Sigmoid colon (tissue), 7 donors: ENCODE results near the gene FBXW11. TPM values are rescaled to one million over a fixed set of nuclear protein-coding genes. Genes with fewer than 3 reads are reported as not detected.

ENCODE experiments used
- DNase-seq: peaks from one replicate; pipeline ENCODE4 v3.0.0-alpha.2; 2019
- H3K27ac ChIP-seq, 4 donors: fragments of 200-600 bp; sonication (generic); one replicate each; pipeline ENCODE4 v1.5.1; 2016 to 2019; ENCODE audit warnings: mild to moderate bottlenecking in 1 of 4
- H3K27me3 ChIP-seq, 3 donors: fragments of 200-600 bp; sonication (generic); one replicate each; pipeline ENCODE4 v1.5.1; 2019; ENCODE audit warnings: mild to moderate bottlenecking in 1 of 3
- H3K36me3 ChIP-seq, 4 donors: fragments of 200-600 bp; sonication (generic); one replicate each; pipeline ENCODE4 v1.5.1; 2016 to 2019
- H3K4me1 ChIP-seq, 4 donors: fragments of 200-600 bp; sonication (generic); one replicate each; pipeline ENCODE4 v1.5.1; 2017 to 2019
- H3K4me3 ChIP-seq, 4 donors: fragments of 200-600 bp; sonication (generic); one replicate each; pipeline ENCODE4 v1.5.1; 2017 to 2019; ENCODE audit warnings: mild to moderate bottlenecking in 2 of 4, moderate library complexity in 1 of 4
- H3K9me3 ChIP-seq, 4 donors: fragments of 200-600 bp in 3 of 4; sonication (generic) in 3 of 4; one replicate each; pipeline versions ENCODE4 v1.5.1 to v1.6.1; 2013 to 2019
- EP300 ChIP-seq, 4 donors: sonication (generic); formaldehyde crosslinking; IDR thresholded peaks; one replicate each; pipeline ENCODE4 v1.6.1; 2017; ENCODE audit warnings: antibody characterized with exemption in 4 of 4
- POLR2A ChIP-seq, 2 donors: fragments of 450-650 bp; IDR thresholded peaks; one replicate each; pipeline ENCODE4 v1.6.1; 2016; ENCODE audit warnings: antibody characterized with exemption in 2 of 2, mild to moderate bottlenecking in 2 of 2, moderate library complexity in 2 of 2
- POLR2AphosphoS5 ChIP-seq, 4 donors: sonication (generic); formaldehyde crosslinking; IDR thresholded peaks; one replicate each; pipeline ENCODE4 v1.6.1; 2017; ENCODE audit warnings: antibody characterized with exemption in 4 of 4
- WGBS, 2 donors: extraction: QIAGEN DNeasy Blood & Tissue Kit; methylation state at CpG; one replicate each; pipeline ENCODE4 v1.1.7; 2013; 5-methylcytosine and 5-hydroxymethylcytosine counted together
- intact Hi-C: fragments of 100-400 bp; cut with DNase I; formaldehyde crosslinking; loops from one replicate; pipeline ENCODE4 v1.15.1; 2023
- polyA plus RNA-seq, 3 donors: library from polyadenylated mRNA; stranded (reverse); fragments of 200-250 nt; gene quantifications; one replicate each; pipeline ENCODE4 v1.2.3, GENCODE V29; 2013
- total RNA-seq, 4 donors: library from RNA; depleted of rRNA; stranded (reverse); fragments of >200 nt; gene quantifications; one replicate each; pipeline ENCODE4 v1.1.0, GENCODE V29; 2016
- TF ChIP-seq, protein P1 (sequence below), 4 experiments: fragments of 450-650 bp in 3 of 4; fragments of 200-600 bp in 1 of 4; IDR thresholded peaks; one replicate each; pipeline ENCODE4 v1.5.1; 2016 to 2019; ENCODE audit warnings: antibody characterized with exemption in 4 of 4, mild to moderate bottlenecking in 3 of 4, moderate library complexity in 2 of 4
- donor health status: healthy with polysubstance abuse.
- donor health status: Bipolar disorder and iron deficiency.
- donor health status: healthy.

The FBXW11 gene
- total and polyA plus RNA-seq, 7 donors = 14.4 to 67.1 (median 42.9) TPM

DNA sequence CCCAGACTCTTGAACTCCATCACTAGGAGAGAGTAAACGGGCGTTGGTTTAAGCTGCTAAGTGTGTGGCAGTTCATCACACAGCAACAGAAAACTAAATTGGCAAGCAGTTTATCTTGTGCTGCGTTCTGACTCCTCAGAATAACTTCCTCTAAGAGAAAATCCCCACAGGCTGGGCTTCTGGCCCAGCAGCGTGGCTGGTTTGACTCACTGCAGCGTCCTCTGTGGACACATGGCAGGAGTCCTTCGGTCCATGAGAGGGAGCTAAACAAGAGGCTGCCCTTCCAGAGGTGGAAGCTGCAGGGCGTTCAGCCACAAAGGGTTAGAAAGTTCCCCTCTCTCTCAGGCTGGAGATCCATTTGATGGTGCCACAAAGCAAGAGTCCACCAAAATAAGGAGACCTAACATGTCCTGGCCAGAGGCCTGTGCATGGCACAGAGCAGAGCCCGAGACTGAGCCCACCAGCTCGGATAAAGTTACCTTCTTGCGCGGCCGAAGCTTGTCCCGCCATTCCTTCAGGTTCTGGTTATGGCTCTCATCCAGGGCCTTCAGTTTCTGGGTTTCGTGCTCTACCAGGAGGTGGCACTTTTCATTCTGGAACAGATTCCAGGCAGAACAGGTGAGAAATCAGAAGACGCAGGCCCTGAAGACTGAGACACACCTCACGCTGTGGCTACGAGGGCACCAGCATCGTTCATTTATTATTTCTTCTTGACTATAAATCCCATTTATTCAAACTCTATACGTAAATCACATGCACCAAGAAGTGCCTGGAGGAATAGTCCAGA, 46.2 kb upstream of the FBXW11 start:
- WGBS, 2 donors = 88 to 89% methylated on average over 19 of the region's 19 CpGs
- intact Hi-C loops = loop anchor here (5.0 kb wide), 2 partner anchors 50 to 135 kb away; partner anchors contain the start of gene STK10
- peak; percentile 83 for DNase-seq

DNA sequence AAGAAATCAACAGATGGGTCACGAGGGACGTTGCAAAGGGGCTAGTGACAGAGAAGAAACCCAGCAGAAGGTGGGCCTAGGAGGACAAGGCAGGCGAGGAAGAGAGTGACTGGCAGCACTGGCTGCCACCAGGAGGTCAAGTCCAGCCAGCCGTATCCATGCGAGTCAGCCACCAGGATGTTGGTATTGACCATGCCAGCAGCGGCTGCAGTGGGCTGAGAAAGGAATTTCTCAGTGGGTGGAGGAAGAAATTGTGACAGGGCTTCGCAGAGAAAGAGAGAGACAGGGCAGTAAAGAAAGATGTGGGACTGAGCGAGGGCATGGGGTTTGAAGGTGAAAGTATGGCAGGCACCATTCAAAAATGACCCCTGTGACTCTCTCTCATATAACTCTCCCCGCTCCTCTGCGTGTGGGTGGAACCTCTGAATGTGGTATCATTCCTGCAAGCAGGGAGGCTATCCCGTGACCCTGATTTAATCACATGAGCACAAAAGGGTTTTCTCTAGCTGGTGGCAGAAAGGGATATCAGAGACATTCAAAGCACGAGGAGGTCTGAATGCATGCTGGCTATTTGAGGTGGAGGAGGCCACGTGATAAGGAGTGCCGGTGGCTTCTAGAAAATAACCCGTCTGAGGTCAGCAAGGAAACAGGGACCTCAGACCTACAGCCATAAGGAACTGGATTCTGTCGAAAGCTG, 45.4 kb upstream of the FBXW11 start:
- WGBS, 2 donors = 90 to 93% methylated on average over 16 of the region's 16 CpGs
- intact Hi-C loops = loop anchor here (5.0 kb wide), 2 partner anchors 51 to 136 kb away; partner anchors contain the start of gene STK10

More for the DNA sequence above, 46.2 kb upstream of the FBXW11 start:
- Histone ChIP-seq H3K4me3 (no peak overlapping the region), H3K27me3 (no peaks in the 10 kb centered on the region), H3K36me3 (peaks cover 0 to 36% (median 2%) of the 10 kb centered on the region in 4 donors), H3K27ac (peak overlapping the region; percentile 32 to 73 (median 61)), H3K9me3 (no peaks in the 10 kb centered on the region), H3K4me1 (peaks cover 0 to 16% (median 13%) of the 10 kb centered on the region in 4 donors)
- TF ChIP-seq, protein P1, sequence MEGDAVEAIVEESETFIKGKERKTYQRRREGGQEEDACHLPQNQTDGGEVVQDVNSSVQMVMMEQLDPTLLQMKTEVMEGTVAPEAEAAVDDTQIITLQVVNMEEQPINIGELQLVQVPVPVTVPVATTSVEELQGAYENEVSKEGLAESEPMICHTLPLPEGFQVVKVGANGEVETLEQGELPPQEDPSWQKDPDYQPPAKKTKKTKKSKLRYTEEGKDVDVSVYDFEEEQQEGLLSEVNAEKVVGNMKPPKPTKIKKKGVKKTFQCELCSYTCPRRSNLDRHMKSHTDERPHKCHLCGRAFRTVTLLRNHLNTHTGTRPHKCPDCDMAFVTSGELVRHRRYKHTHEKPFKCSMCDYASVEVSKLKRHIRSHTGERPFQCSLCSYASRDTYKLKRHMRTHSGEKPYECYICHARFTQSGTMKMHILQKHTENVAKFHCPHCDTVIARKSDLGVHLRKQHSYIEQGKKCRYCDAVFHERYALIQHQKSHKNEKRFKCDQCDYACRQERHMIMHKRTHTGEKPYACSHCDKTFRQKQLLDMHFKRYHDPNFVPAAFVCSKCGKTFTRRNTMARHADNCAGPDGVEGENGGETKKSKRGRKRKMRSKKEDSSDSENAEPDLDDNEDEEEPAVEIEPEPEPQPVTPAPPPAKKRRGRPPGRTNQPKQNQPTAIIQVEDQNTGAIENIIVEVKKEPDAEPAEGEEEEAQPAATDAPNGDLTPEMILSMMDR (IDR thresholded peaks at IDR 0.05) = peak in 1 of 4 experiments; percentile 25
- TF ChIP-seq EP300 (IDR thresholded peaks at IDR 0.05) (no peak), POLR2A (IDR thresholded peaks at IDR 0.05) (no peak), POLR2AphosphoS5 (IDR thresholded peaks at IDR 0.05) (peak in 3 of 4 donors; percentile 53 to 67 (median 56))

DNA sequence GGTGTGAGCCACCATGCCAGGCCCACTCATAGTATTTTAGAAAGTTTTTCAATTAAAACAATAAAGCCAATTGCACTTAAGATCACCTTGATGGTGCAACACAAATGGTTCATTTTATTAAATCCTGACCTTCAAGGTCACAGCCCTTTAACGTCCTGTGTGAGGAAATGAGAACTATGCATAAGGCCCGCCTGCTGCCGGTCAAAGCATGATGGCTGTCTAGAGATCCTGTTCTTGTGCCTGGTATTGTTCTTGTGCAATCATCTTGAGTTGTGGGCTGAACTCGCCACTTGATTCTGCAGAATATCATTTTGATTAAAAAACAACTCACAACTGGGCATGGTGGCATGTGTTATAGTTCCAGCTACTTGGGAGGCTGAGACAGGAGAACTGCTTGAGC, 43.6 kb upstream of the FBXW11 start:
- no peaks in the 10 kb centered on the region for H3K27me3 ChIP-seq
- DNase-seq = no peak
- intact Hi-C loops = loop anchor here (5.0 kb wide), 2 partner anchors 52 to 137 kb away; partner anchors contain the start of gene STK10
- H3K4me3 ChIP-seq = no peak overlapping the region
- H3K27ac ChIP-seq = no peak overlapping the region
- peaks cover 0 to 24% (median 2%) of the 10 kb centered on the region in 4 donors for H3K36me3 ChIP-seq
- no peaks in the 10 kb centered on the region for H3K9me3 ChIP-seq
- 89 to 91% methylated on average over 4 of the region's 4 CpGs for WGBS, 2 donors
- no peak for TF ChIP-seq POLR2AphosphoS5 (IDR thresholded peaks at IDR 0.05)
- no peak for TF ChIP-seq EP300 (IDR thresholded peaks at IDR 0.05)
- TF ChIP-seq, protein P1 (IDR thresholded peaks at IDR 0.05) = no peak
- TF ChIP-seq POLR2A (IDR thresholded peaks at IDR 0.05) = no peak
- peaks cover 0 to 16% (median 13%) of the 10 kb centered on the region in 4 donors for H3K4me1 ChIP-seq

More for the DNA sequence above, 45.4 kb upstream of the FBXW11 start:
- Histone ChIP-seq H3K4me3 (no peak overlapping the region), H3K4me1 (peaks cover 0 to 16% (median 13%) of the 10 kb centered on the region in 4 donors), H3K27me3 (no peaks in the 10 kb centered on the region), H3K9me3 (no peaks in the 10 kb centered on the region), H3K27ac (peak overlapping the region; percentile 32 to 73 (median 61)), H3K36me3 (peaks cover 0 to 31% (median 2%) of the 10 kb centered on the region in 4 donors)
- DNase-seq = no peak
- no peak for TF ChIP-seq POLR2A (IDR thresholded peaks at IDR 0.05)
- TF ChIP-seq EP300 (IDR thresholded peaks at IDR 0.05) = no peak
- TF ChIP-seq POLR2AphosphoS5 (IDR thresholded peaks at IDR 0.05) = no peak
- TF ChIP-seq, protein P1 (IDR thresholded peaks at IDR 0.05) = no peak

DNA sequence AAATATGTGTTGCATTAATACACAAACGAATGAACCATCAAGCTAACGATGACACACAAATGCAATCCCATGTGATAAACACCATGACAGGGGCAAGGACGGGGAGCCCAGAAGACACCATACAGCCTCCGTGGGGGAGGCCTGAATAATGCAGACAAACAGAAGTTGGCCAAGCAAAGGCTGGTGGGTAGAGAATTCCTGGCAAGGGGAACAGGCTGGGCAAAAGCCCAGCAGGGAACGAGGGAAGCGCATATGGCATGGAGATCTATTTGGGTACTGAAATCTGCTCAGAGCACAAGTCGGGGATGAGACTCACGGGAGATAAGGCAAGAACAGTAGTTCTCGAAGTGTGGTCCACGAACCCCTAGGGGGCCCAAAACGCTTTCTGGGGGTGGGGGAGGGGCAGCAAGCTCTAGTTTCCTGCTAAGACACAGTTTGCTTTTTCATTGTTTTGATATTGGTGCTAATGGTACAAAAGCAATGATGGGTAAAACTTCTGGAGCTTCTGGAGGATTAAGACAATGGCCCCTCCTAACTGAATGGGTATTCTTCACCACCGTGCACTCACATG, 42.9 kb upstream of the FBXW11 start:
- intact Hi-C loops = loop anchor here (10.0 kb wide), 1 partner anchor 635 kb away; the partner anchor contains the start of gene FGF18
- Histone ChIP-seq H3K27me3 (no peaks in the 10 kb centered on the region), H3K9me3 (no peaks in the 10 kb centered on the region), H3K27ac (no peak overlapping the region), H3K36me3 (peaks cover 0 to 27% (median 2%) of the 10 kb centered on the region in 4 donors), H3K4me3 (no peak overlapping the region), H3K4me1 (peaks cover 0 to 16% (median 13%) of the 10 kb centered on the region in 4 donors)
- 91 to 93% methylated on average over 12 of the region's 12 CpGs for WGBS, 2 donors
- DNase-seq = no peak
- TF ChIP-seq POLR2AphosphoS5 (IDR thresholded peaks at IDR 0.05) (no peak), POLR2A (IDR thresholded peaks at IDR 0.05) (no peak), EP300 (IDR thresholded peaks at IDR 0.05) (no peak)
- TF ChIP-seq, protein P1 (IDR thresholded peaks at IDR 0.05) = no peak
